GM12801 (cell line): ENCODE results near the gene THADA.

Experiments
- TF ChIP-seq, protein P1 (sequence below): IDR thresholded peaks from one replicate; pipeline ENCODE4 v1.5.1; 2011; ENCODE audit warnings: control low read depth; ENCODE audit not compliant: insufficient read length; ENCODE audit errors: extremely low read depth

The THADA gene

DNA sequence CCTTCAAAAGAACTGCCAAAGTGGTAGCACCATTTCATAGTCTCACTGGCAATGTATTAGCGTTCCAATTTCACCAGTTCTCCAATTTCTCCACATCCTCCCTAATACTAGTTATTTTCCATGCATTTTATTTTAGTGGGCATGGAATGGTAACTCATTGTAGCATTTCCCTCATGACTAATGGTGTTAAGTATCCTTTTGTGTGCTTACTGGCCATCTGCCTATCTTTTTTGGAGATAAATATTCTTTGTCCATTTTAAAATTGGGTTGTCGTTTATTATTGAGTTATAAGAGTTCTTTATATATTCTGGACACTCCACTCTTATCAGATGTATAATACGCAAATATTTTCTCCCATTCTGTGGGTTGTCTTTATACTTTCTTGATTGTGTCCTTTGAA lies 107.1 kb downstream of the THADA start:
- TF ChIP-seq, protein P1, sequence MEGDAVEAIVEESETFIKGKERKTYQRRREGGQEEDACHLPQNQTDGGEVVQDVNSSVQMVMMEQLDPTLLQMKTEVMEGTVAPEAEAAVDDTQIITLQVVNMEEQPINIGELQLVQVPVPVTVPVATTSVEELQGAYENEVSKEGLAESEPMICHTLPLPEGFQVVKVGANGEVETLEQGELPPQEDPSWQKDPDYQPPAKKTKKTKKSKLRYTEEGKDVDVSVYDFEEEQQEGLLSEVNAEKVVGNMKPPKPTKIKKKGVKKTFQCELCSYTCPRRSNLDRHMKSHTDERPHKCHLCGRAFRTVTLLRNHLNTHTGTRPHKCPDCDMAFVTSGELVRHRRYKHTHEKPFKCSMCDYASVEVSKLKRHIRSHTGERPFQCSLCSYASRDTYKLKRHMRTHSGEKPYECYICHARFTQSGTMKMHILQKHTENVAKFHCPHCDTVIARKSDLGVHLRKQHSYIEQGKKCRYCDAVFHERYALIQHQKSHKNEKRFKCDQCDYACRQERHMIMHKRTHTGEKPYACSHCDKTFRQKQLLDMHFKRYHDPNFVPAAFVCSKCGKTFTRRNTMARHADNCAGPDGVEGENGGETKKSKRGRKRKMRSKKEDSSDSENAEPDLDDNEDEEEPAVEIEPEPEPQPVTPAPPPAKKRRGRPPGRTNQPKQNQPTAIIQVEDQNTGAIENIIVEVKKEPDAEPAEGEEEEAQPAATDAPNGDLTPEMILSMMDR, result no peak

DNA sequence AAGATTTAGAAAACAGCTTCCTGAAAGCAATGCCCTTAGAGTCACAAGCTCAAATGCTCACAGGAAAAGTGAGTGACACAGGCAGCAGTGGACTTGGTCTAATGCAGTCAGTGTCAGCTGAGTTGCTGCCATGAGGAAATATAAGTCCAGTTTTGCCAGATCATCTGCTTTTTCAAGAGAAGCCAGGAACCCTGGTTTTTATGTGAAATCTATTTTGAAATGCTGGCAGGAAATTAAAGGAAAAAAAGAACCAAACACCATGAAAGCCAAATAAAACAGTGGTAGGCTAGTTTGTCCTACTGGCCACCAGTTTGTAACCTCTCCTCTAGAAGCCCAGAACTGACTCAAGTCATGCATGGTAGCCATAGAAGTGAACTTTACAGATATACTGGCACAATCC lies 109.2 kb downstream of the THADA start:
- TF ChIP-seq, protein P1, result no peak

DNA sequence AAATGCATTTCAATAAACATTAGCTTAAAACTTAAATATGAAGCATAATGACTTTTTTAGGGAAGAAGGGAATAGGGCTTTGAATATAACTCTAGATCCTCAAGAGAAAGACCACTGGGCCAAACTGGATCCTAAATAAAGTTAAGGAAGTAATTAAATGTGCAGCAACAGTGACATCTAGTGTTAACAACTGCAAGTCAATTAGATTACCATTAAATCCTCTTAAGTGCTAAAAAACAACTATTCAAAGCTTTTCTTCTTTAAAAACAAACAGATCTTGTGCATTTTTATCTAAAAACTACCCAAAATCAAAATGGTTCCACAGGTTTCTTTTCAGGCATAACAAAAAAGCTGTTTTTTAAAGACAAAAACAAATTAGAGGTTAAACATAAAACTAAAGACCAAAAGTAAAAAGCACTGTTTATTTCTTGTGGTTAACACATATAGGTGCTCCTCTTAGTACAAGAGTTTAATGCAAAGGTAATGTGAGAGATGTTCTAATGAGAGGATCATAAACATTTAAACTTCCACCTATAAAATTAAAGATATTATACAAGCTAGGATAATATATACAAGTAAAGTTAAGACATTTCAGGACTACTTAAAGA lies 111.4 kb downstream of the THADA start:
- TF ChIP-seq, protein P1, result no peak

DNA sequence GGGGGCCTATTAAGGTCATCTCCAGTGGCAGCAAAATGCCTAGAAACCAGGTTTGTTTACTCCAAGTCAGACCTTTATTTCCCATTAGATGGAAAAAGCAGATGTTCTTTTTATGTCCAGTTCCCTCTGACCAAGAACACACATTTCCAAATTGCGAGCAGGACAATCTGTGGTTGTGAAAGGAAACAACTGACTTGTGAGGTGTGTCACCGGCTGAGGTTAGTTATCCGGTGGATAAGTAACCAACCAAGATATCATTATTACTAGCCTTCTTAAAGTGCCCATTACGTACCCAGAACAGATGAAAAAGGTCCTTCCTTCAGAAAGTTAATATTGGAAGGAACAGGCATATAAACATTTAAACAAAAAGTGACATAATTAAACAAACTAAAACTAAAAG lies 112.9 kb downstream of the THADA start:
- TF ChIP-seq, protein P1, result no peak

DNA sequence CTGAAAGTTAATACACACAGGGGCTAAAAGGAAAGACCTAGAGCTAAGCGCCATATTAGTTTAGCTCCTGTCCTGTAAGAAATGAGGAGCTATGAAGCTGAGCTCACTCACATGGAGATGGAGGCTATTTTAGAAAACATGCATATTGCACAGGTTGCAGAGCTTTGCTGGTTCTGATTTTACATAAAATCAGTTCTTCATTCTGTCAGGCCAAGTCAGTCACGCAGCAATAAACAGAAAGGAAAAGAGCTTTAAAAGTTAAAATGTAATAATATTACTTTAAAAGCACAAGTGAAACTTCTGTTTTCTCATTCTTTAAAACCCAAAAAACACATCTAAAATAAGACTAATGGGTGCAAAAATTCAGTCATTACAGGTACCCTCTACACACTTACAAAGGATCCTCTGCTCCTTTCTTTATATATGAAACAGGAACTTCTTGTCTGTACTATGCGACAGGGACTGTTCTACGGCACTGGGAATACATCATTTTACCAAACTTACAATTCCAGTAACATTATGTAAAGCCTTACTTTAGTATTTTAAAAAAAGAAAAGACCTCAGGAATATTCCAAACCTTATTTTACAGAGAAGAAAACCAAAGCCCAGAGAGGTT lies 113.8 kb downstream of the THADA start:
- TF ChIP-seq, protein P1, result no peak

DNA sequence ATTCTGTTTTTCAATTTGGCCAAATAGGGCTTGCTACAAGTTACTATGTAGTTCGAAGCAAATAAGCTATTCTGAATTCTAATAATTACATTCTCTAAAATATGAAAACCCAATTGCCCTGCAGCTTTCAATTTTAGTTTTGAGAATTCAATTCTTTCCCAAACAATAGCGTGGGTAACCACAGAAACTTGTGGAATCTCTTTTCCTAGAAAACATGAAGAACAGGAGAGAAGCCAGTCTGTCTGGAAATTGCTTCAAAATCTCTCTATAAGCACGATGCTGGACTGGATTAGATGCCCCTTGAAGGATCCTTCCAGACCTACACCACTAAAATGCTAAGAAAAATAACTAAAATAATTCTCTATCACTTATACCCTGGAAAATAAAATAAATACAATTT lies 115.0 kb downstream of the THADA start:
- TF ChIP-seq, protein P1, result no peak

DNA sequence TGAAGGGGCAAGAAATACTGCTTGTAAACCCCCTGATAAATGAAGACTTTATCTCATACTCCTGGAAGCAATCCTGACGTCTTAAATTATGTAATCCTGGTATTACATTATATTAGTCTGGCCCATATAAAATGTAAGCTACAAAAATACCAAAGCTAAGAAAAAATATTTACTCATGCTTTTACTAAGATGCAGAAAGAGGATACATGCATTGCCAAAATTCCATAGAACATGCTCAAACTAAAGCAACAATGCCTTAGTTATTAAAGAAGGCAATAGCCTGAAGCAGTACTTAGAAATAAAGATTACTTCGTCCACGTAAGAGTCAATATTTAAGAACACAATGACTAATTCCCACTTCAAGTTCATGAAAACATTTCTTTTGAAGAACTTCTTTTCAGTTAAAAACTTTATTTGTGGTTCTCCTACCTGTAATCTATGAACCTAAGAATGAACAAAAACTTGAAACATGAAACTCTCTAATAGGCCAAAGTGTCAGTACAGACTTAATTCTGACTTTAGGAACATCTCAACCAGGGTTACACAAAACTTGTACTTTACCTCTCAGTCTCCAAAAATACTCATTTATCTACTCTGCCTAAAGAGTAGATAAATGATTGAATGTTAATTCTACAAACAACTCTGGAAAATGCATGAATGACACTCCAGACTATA lies 117.3 kb downstream of the THADA start:
- TF ChIP-seq, protein P1, result no peak
